ENCODE results near the gene CRHBP.

Gene CRHBP

DNA sequence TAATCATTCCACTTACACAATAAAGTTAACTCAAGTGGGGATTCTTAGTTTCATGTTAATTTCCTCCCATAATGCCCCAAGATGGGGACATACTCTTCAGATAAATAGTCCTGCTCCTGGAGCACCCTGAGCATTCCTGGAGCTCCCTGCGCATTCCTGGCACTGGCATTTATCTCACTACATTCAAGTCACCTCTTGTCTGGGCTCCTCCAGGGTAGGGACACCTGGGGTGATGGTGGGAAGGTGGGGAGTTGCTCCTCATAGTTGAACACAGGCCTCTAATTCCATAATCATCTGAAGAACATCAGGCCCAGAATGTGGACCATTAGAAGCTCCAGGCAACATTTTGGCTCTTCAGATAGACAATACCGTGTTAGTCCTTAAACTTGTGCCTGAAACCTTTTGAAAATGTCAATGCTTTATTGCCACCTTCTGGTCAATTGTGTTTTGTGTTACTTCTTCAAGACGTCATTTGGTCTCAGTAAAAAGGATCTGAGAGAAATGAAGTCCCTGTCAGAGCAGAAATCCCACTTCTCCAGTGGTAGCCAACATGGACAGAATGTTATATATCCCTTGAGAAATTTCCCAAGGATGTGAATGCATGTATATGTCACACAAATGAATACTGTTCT lies 63.2 kb downstream of the CRHBP start:
- no peak for DNase-seq (ENCODE audit: low read depth)

DNA sequence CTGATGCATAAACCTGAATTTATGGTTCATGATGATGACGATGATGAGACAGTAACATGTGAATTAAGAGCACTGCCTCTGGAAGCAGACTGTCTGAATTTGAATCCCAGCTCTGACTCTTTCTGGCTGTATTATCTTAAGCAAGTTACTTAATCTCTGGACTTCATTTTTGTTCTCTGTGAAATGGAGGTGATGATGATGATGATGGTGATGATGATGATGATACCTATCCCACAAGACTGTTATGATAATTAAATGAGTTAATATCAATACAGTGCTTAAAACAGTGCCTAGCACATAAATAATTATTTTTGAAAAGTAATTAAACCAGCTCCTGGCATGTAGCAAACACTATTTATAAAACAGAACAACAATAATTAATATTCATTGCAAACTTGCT lies 64.1 kb downstream of the CRHBP start:
- no peak for DNase-seq (ENCODE audit: low read depth)

DNA sequence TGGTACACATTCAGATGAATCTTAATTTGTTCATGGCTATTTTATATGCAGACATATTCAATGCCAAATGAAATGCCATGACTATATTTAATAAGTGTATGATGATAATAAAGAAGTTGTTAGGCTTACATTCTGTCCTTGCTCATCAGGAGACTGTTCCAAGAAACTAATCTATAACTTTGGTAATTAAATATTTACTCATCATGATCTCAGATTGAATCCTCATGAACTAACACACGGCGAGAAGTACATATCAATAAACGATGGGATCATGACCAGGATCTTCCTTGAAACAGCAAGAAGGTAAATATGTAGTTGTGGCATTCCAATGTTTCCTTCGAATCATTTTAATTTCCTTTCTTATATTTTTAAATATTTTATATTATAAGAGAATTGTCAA lies 64.8 kb downstream of the CRHBP start:
- no peak for DNase-seq (ENCODE audit: low read depth)
